GM10248 (cell line): ENCODE data around the gene FANCC.

Experiments used
- CTCF ChIA-PET: fragments of 300-600 bp; sonication (Branson Sonifier 250); formaldehyde crosslinking; extraction: SDS; loops from one replicate; lab custom pipeline; 2021; ENCODE audit warnings: antibody characterized with exemption; lab: Yijun Ruan, JAX
- POLR2A ChIA-PET: fragments of 350-650 bp; sonication (Branson Sonifier 250); formaldehyde crosslinking; extraction: SDS; loops from one replicate; lab custom pipeline; 2020; ENCODE audit warnings: antibody characterized with exemption; lab: Yijun Ruan, JAX
- DNase-seq: peaks from one replicate; pipeline ENCODE4 v3.0.0; 2012; ENCODE audit errors: extremely low spot score
- CTCF ChIP-seq: IDR thresholded peaks from 2 replicates; pipeline ENCODE4 v1.5.1; 2012; ENCODE audit warnings: mild to moderate bottlenecking, low read depth; ENCODE audit errors: extremely low read depth, missing control alignments, control extremely low read depth

The FANCC gene

GRCh38 chr9:95060234-95060633 is 257.3 kb downstream of the FANCC start:
- CTCF ChIA-PET, result no interaction called here
- no peak for DNase-seq
- POLR2A ChIA-PET, result no interaction called here
- TF ChIP-seq CTCF, result no peak

GRCh38 chr9:95058795-95059386 is 258.6 kb downstream of the FANCC start:
- POLR2A ChIA-PET, result no interaction called here
- no peak for DNase-seq
- CTCF ChIA-PET, result no interaction called here
- TF ChIP-seq CTCF, result no peak

GRCh38 chr9:95058121-95058785 is 259.3 kb downstream of the FANCC start:
- TF ChIP-seq CTCF, result no peak
- ChIA-PET CTCF (interaction anchor here (1.1 to 2.1 kb wide), 2 partner anchors 16 to 73 kb away, joined by 3 to 7 read pairs; no protein-coding TSS in a partner anchor), POLR2A (no interaction called here)
- DNase-seq, result no peak

GRCh38 chr9:95057101-95057500 is 260.4 kb downstream of the FANCC start:
- no peak for TF ChIP-seq CTCF
- DNase-seq, result no peak
- CTCF ChIA-PET, result interaction anchor here (1.1 to 2.1 kb wide), 4 partner anchors 14 to 376 kb away, joined by 3 to 7 read pairs (median 4); no protein-coding TSS in a partner anchor
- POLR2A ChIA-PET, result no interaction called here

- ChIA-PET CTCF (interaction anchor here (1.3 to 2.1 kb wide), 3 partner anchors 13 to 374 kb away, joined by 3 to 7 read pairs (median 4); no protein-coding TSS in a partner anchor), POLR2A (no interaction called here)
- no peak for TF ChIP-seq CTCF
- no peak for DNase-seq
Measured at GRCh38 chr9:95055851-95056551, 261.5 kb downstream of the FANCC start.

- no peak for DNase-seq
- TF ChIP-seq CTCF, result no peak
- ChIA-PET CTCF (no interaction called here), POLR2A (no interaction called here)
Measured at GRCh38 chr9:95055334-95055850, 262.1 kb downstream of the FANCC start.
